WTC11 (cell line): ENCODE data around the gene SURF1. TPM values are rescaled to one million over a fixed set of nuclear protein-coding genes. Genes with fewer than 3 reads are reported as not detected.
"Not testable (repeated sequence)": the region's sequence is repeated elsewhere in the genome, so short reads cannot be mapped to it uniquely, and the experiment has no call there.

Experiments used
- ATAC-seq: fragments of 200-7000 bp; cut with Tn5 transposase; 2 replicates; pipeline ENCODE4 v1.10.0; 2021; ENCODE audit warnings: mild to moderate bottlenecking, moderate library complexity
- CTCF ChIA-PET: fragments of 300-600 bp; sonication (Branson Sonifier 250); formaldehyde crosslinking; loops from one replicate; lab custom pipeline; 2021; ENCODE audit warnings: antibody characterized with exemption; lab: Charles Lee
- POLR2A ChIA-PET: fragments of 350-600 bp; sonication (Branson Sonifier 250); formaldehyde crosslinking; loops from one replicate; lab custom pipeline; 2021; ENCODE audit warnings: antibody characterized with exemption; lab: Charles Lee
- DNase-seq: peaks from one replicate; pipeline ENCODE4 v3.0.0; 2021; ENCODE audit warnings: low spot score
- H3K27ac Mint-ChIP-seq: 2 replicates; pipeline ENCODE4 v1.8.0; 2021; ENCODE audit warnings: mixed read lengths
- H3K27me3 Mint-ChIP-seq: 2 replicates; pipeline ENCODE4 v1.8.0; 2021; ENCODE audit warnings: low read depth, mild to moderate bottlenecking, moderate library complexity, mixed read lengths
- H3K36me3 Mint-ChIP-seq: 2 replicates; pipeline ENCODE4 v1.8.0; 2021; ENCODE audit warnings: mixed read lengths
- H3K4me1 Mint-ChIP-seq: 2 replicates; pipeline ENCODE4 v1.8.0; 2022; ENCODE audit warnings: mixed read lengths
- H3K4me3 Mint-ChIP-seq: 2 replicates; pipeline ENCODE4 v1.8.0; 2021; ENCODE audit warnings: mild to moderate bottlenecking, moderate library complexity, mixed read lengths
- H3K9me3 Mint-ChIP-seq: 2 replicates; pipeline ENCODE4 v1.8.0; 2021; ENCODE audit warnings: mixed read lengths
- ELF4 ChIP-seq: sonication (generic); formaldehyde crosslinking; IDR thresholded peaks from 2 replicates; pipeline ENCODE4 v1.8.1; 2022; ENCODE audit warnings: low read depth, mild to moderate bottlenecking, moderate library complexity, missing genetic modification reagents
- EMX1 ChIP-seq: fragments of 250-450 bp; sonication (Bioruptor Pico); IDR thresholded peaks from 2 replicates; pipeline ENCODE4 v1.8.0; 2021; ENCODE audit warnings: mild to moderate bottlenecking
- ETV6 ChIP-seq: sonication (generic); formaldehyde crosslinking; IDR thresholded peaks from 2 replicates; pipeline ENCODE4 v1.8.1; 2022; ENCODE audit warnings: mild to moderate bottlenecking, missing genetic modification reagents
- GABPB1 ChIP-seq: sonication (generic); formaldehyde crosslinking; IDR thresholded peaks from 2 replicates; pipeline ENCODE4 v1.8.1; 2023; ENCODE audit warnings: mild to moderate bottlenecking, missing genetic modification reagents
- HMGA2 ChIP-seq: fragments of 250-450 bp; sonication (Bioruptor Pico); IDR thresholded peaks from 2 replicates; pipeline ENCODE4 v1.4.0; 2021; ENCODE audit warnings: mild to moderate bottlenecking, moderate library complexity
- NR3C1 ChIP-seq: sonication (generic); formaldehyde crosslinking; conservative IDR thresholded peaks from 2 replicates; pipeline ENCODE4 v1.8.1; 2023; ENCODE audit warnings: low read depth, mild to moderate bottlenecking, missing genetic modification reagents
- RORB ChIP-seq: fragments of 250-450 bp; sonication (Bioruptor Pico); IDR thresholded peaks from 2 replicates; pipeline ENCODE4 v1.9.0; 2021; ENCODE audit warnings: mild to moderate bottlenecking
- SMAD4 ChIP-seq: sonication (generic); formaldehyde crosslinking; IDR thresholded peaks from 2 replicates; pipeline ENCODE4 v1.8.0; 2022; ENCODE audit warnings: mild to moderate bottlenecking, missing genetic modification reagents
- SOX15 ChIP-seq: fragments of 250-450 bp; sonication (Bioruptor Pico); IDR thresholded peaks from 2 replicates; pipeline ENCODE4 v1.9.0; 2021; ENCODE audit warnings: mild to moderate bottlenecking
- ZNF121 ChIP-seq: sonication (generic); formaldehyde crosslinking; IDR thresholded peaks from 2 replicates; pipeline ENCODE4 v1.8.0; 2023; ENCODE audit warnings: missing genetic modification reagents
- ZNF317 ChIP-seq: sonication (generic); formaldehyde crosslinking; IDR thresholded peaks from 2 replicates; pipeline ENCODE4 v1.8.1; 2023; ENCODE audit warnings: low read depth, mild to moderate bottlenecking, moderate library complexity, missing genetic modification reagents, borderline replicate concordance
- ZNF671 ChIP-seq: fragments of 250-450 bp; sonication (Bioruptor Pico); IDR thresholded peaks from 2 replicates; pipeline ENCODE4 v1.8.0; 2021; ENCODE audit warnings: mild to moderate bottlenecking
- total RNA-seq: library from RNA; stranded (reverse); gene quantifications from 3 replicates; pipeline ENCODE4 v1.2.3, GENCODE V29; 2021
- TF ChIP-seq, protein P1 (sequence below): fragments of 250-450 bp; sonication (Bioruptor Pico); IDR thresholded peaks from 2 replicates; pipeline ENCODE4 v2.1.2; 2022; ENCODE audit warnings: mild to moderate bottlenecking, moderate library complexity
- TF ChIP-seq, protein P2 (sequence below): sonication (generic); formaldehyde crosslinking; IDR thresholded peaks from 2 replicates; pipeline ENCODE4 v1.8.1; 2022; ENCODE audit warnings: mild to moderate bottlenecking, moderate library complexity, missing genetic modification reagents
- TF ChIP-seq, protein P3 (sequence below): sonication (generic); formaldehyde crosslinking; IDR thresholded peaks from 2 replicates; pipeline ENCODE4 v1.8.1; 2022; ENCODE audit warnings: missing genetic modification reagents, borderline replicate concordance
- TF ChIP-seq, protein P4 (sequence below): sonication (generic); formaldehyde crosslinking; IDR thresholded peaks from 2 replicates; pipeline ENCODE4 v1.8.1; 2023; ENCODE audit warnings: mild to moderate bottlenecking, missing genetic modification reagents, moderate library complexity

The SURF1 gene
- total RNA-seq, 1 experiment from 2014 or later = 33.3 TPM

DNA sequence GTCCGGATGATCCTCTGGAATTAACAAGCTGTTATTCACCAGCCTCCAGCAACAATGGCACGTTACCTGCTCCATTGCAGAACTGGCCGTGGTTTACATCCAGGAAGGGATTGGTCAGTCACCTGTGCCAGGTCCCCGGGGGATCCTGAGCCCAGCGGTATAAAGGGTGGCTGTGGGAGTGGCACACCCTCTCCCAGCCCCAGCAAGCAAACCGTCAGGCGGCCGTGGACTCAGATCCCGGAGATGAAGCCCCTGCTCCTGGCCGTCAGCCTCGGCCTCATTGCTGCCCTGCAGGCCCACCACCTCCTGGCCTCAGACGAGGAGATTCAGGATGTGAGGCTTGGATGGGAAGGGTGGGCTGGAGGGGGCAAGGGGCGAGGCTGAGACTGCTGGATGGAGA lies 38.7 kb downstream of the SURF1 start:
- DNase-seq, POLR2A ChIA-PET, H3K9me3 Mint-ChIP-seq, H3K36me3 Mint-ChIP-seq, H3K27me3 Mint-ChIP-seq, CTCF ChIA-PET, H3K27ac Mint-ChIP-seq, ATAC-seq, H3K4me1 Mint-ChIP-seq, H3K4me3 Mint-ChIP-seq: not testable (repeated sequence)

DNA sequence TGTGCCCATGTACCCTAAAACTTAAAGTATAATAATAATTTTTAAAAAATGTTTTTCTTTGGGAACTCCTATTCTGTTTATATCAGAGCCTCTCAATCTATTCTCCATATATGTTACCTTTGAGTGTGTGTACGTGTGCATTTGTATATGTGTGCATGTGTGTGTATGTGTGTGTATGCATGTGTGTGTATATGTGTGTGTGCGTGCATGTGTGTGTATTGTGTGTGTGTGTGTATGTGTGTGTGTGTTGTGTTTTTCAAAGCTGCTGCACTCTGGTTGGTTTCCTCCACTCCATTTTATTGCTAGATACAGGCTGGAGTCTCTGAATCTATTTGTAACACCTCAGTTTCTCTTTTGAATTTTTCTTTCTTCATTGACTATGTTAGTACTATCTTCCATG lies 40.3 kb downstream of the SURF1 start:
- no peak for TF ChIP-seq ELF4
- TF ChIP-seq HMGA2 = no peak
- TF ChIP-seq EMX1 = no peak
- no peak for TF ChIP-seq ZNF121 (CRISPR knock-in tag)
- no peak for TF ChIP-seq SMAD4
- TF ChIP-seq, protein P1, sequence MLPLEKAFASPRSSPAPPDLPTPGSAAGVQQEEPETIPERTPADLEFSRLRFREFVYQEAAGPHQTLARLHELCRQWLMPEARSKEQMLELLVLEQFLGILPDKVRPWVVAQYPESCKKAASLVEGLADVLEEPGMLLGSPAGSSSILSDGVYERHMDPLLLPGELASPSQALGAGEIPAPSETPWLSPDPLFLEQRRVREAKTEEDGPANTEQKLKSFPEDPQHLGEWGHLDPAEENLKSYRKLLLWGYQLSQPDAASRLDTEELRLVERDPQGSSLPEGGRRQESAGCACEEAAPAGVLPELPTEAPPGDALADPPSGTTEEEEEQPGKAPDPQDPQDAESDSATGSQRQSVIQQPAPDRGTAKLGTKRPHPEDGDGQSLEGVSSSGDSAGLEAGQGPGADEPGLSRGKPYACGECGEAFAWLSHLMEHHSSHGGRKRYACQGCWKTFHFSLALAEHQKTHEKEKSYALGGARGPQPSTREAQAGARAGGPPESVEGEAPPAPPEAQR = no peak
- no peak for ATAC-seq
- 0 out of 2 replicates have a peak, but pooled peaks cover 2% of the 10 kb centered on the region for H3K27me3 Mint-ChIP-seq

DNA sequence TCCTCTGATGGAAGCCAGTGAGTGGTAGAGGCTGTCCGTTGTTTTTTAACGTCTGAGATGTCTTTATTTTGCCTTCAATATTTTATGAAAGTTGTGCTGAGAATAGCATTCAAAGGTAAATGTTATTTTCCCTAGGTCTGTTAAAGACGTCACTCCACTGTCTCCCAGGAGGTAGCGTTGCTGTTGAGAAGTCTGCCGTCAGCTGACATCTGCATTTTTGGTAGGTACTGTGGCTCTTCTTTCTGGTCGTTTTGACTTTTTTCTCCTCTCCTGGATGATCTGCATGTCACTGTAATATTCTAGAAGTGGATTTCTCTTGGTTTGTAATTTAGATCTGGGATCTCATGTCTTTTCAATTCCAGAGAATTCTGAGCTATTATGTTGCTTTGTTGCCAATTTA lies 46.7 kb downstream of the SURF1 start:
- ATAC-seq (no peak), DNase-seq (no peak)
- H3K9me3 Mint-ChIP-seq = peaks cover 14% of the 10 kb centered on the region
- TF ChIP-seq RORB (CRISPR knock-in tag) (no peak), ZNF317 (CRISPR knock-in tag) (peak; percentile 88)
- CTCF ChIA-PET = interaction anchor here (0.7 to 0.9 kb wide), 2 partner anchors 122 to 687 kb away, joined by 3 read pairs; no protein-coding TSS in a partner anchor
- H3K4me3 Mint-ChIP-seq = no peak overlapping the region
- POLR2A ChIA-PET = no interaction called here
- H3K36me3 Mint-ChIP-seq = peaks cover 8% of the 10 kb centered on the region
- H3K27me3 Mint-ChIP-seq = peaks cover 15% of the 10 kb centered on the region
- H3K27ac Mint-ChIP-seq = no peak overlapping the region
- no peaks in the 10 kb centered on the region for H3K4me1 Mint-ChIP-seq

More for the DNA sequence above, 40.3 kb downstream of the SURF1 start:
- no peak for DNase-seq
- peaks cover 7% of the 10 kb centered on the region; the same call in 1 of the 2 replicates for H3K9me3 Mint-ChIP-seq
- POLR2A ChIA-PET = no interaction called here
- H3K4me3 Mint-ChIP-seq = no peak overlapping the region
- no peaks in the 10 kb centered on the region for H3K36me3 Mint-ChIP-seq
- H3K4me1 Mint-ChIP-seq = no peaks in the 10 kb centered on the region
- H3K27ac Mint-ChIP-seq = no peak overlapping the region
- CTCF ChIA-PET = no interaction called here

DNA sequence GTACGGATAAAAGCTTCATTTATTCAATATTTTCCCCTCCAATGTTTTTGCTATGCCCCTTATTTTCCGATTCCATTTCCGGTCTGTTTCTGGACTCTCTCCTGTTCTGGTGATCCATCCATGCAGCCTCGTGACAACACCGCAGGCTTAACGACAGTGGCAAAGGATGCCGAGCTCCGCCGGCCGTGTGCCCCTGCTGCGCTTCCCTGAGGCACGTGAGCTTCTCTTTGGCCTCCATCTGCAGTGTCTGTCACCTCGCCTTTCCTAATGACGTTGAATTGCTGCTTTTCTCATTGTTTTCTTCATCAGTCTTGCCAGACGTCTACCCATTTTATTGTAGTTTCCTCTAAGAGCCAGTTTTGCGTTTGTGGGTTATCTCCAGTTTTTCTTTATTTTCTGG lies 49.0 kb downstream of the SURF1 start:
- H3K9me3 Mint-ChIP-seq = peaks cover 14% of the 10 kb centered on the region
- H3K4me1 Mint-ChIP-seq = no peaks in the 10 kb centered on the region

DNA sequence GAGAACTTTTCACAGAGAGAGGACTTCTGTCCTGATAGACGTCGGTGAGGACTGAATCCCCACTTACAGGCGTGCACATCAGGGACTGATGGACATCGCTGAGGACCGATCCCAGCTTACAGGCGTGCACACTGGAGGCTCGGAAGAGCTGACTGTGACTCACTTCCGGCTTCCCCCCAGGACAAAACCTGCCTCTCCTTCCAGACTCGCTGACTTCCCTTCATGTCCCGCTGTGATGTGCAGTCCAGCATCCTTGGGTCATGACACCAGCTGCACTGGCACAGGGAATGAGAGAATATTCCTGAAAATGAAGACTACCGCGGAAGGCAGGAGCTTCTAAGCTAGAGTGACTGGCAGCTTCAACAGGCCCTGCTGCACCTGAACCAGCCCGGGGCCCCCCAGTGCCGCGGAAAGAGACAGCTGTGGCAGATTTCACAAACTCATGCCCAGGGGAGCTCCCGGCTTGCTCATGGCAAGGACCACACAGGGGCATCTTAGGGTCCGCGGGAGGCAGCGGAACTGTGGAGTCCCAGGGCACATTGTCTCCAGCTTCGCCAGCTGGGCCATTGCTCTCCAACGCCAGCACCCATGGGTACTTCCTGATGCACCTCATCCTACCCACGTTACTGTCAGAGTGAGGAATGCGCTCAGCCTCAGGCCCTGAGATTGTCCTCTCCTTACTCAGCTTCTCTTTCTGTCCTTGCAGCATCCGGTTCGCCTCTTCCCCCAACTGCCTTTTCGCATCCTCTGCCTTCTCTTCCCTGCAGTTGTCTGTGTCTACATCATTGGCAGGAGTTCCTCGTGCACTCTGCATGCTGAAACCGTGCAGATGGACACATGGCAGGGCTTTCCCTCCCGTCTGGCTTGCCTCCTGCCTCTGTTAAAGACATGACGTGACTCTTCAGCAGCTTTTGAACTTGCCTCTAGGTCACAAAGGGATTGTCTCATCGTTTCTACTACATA lies 49.8 kb downstream of the SURF1 start:
- TF ChIP-seq ETV6 (CRISPR knock-in tag) (no peak), SOX15 (CRISPR knock-in tag) (no peak), EMX1 (no peak), NR3C1 (CRISPR knock-in tag) (no peak), GABPB1 (no peak)
- TF ChIP-seq, protein P2, sequence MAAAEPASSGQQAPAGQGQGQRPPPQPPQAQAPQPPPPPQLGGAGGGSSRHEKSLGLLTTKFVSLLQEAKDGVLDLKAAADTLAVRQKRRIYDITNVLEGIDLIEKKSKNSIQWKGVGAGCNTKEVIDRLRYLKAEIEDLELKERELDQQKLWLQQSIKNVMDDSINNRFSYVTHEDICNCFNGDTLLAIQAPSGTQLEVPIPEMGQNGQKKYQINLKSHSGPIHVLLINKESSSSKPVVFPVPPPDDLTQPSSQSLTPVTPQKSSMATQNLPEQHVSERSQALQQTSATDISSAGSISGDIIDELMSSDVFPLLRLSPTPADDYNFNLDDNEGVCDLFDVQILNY = no peak
- TF ChIP-seq, protein P3, sequence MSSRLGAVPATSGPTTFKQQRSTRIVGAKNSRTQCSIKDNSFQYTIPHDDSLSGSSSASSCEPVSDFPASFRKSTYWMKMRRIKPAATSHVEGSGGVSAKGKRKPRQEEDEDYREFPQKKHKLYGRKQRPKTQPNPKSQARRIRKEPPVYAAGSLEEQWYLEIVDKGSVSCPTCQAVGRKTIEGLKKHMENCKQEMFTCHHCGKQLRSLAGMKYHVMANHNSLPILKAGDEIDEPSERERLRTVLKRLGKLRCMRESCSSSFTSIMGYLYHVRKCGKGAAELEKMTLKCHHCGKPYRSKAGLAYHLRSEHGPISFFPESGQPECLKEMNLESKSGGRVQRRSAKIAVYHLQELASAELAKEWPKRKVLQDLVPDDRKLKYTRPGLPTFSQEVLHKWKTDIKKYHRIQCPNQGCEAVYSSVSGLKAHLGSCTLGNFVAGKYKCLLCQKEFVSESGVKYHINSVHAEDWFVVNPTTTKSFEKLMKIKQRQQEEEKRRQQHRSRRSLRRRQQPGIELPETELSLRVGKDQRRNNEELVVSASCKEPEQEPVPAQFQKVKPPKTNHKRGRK (CRISPR knock-in tag) = no peak
- TF ChIP-seq, protein P4, sequence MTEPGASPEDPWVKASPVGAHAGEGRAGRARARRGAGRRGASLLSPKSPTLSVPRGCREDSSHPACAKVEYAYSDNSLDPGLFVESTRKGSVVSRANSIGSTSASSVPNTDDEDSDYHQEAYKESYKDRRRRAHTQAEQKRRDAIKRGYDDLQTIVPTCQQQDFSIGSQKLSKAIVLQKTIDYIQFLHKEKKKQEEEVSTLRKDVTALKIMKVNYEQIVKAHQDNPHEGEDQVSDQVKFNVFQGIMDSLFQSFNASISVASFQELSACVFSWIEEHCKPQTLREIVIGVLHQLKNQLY (CRISPR knock-in tag) = no peak
- TF ChIP-seq, all 79 proteins: peak for 0
- Mint-ChIP-seq H3K27me3 (peaks cover 15% of the 10 kb centered on the region), H3K27ac (no peak overlapping the region), H3K4me1 (no peaks in the 10 kb centered on the region), H3K4me3 (no peak overlapping the region), H3K36me3 (peaks cover 8% of the 10 kb centered on the region), H3K9me3 (peaks cover 14% of the 10 kb centered on the region)
- ChIA-PET CTCF (interaction anchor here (1.2 to 1.5 kb wide), 3 partner anchors 14 to 120 kb away, joined by 6 to 15 read pairs (median 7); no protein-coding TSS in a partner anchor), POLR2A (no interaction called here)
- DNase-seq = no peak
- ATAC-seq = no peak

More for the DNA sequence above, 49.0 kb downstream of the SURF1 start:
- Mint-ChIP-seq H3K27ac (no peak overlapping the region), H3K36me3 (peaks cover 8% of the 10 kb centered on the region), H3K27me3 (peaks cover 15% of the 10 kb centered on the region), H3K4me3 (no peak overlapping the region)
- DNase-seq (no peak), ATAC-seq (no peak)
- ChIA-PET CTCF (interaction anchor here (0.9 to 1.5 kb wide), 3 partner anchors 13 to 121 kb away, joined by 3 to 7 read pairs (median 6); no protein-coding TSS in a partner anchor), POLR2A (no interaction called here)
- no peak for TF ChIP-seq ZNF671
